Brain pericyte (primary cell): ENCODE measurements around the gene PRKCE.

Source experiments
- DNase-seq: peaks from one replicate; pipeline ENCODE4 v3.0.0-alpha.2; 2012; ENCODE audit warnings: low read depth, low spot score

PRKCE gene

GRCh38 chr2:45755585-45756335 lies 104.3 kb downstream of the PRKCE start:
- no peak for DNase-seq

DNA sequence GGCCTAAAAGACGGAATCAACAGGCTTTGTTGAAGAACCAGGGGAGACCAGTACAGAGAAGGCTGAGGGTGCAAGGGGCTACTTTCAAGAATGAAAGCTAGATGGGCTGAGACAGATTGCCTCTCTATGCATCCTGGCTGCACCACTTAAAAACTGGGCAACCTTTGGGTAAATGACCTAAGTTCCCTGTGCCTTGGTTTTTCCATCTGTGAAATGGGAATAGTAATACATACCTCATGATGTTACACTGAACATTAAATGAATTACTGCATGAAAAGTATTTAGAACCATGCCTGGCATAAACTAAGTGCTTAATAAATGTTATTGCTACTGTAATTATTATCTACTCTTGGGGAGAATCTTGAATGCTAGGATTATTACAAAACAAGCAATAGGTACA lies 106.5 kb downstream of the PRKCE start:
- no peak for DNase-seq

- DNase-seq: no peak
Observed at GRCh38 chr2:45759310-45759851, 107.9 kb downstream of the PRKCE start.

GRCh38 chr2:45761635-45762034 lies 110.2 kb downstream of the PRKCE start:
- no peak for DNase-seq

- DNase-seq: no peak
Observed at GRCh38 chr2:45763255-45763654, 111.8 kb downstream of the PRKCE start.

DNA sequence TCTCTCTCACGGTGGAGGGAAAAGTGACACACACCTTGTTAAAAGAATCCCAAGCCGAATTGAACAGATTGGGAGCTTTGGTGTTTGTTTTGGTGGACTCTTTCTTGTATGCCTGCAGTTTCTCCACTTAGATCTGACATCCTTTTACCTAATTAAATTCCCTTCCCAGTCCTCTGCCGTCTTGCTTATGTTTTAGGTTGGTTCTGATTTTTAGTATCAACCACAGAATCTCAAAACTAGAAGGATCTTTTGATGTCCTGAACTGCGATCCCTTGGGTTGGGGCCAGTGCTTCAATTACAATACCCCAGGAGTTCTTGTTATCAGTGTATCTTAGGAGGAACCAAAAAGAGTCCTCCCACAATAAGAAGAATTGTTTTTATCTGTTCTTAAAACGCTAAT lies 112.3 kb downstream of the PRKCE start:
- no peak for DNase-seq

- DNase-seq: no peak
Observed at GRCh38 chr2:45765007-45765727, 113.7 kb downstream of the PRKCE start.

DNA sequence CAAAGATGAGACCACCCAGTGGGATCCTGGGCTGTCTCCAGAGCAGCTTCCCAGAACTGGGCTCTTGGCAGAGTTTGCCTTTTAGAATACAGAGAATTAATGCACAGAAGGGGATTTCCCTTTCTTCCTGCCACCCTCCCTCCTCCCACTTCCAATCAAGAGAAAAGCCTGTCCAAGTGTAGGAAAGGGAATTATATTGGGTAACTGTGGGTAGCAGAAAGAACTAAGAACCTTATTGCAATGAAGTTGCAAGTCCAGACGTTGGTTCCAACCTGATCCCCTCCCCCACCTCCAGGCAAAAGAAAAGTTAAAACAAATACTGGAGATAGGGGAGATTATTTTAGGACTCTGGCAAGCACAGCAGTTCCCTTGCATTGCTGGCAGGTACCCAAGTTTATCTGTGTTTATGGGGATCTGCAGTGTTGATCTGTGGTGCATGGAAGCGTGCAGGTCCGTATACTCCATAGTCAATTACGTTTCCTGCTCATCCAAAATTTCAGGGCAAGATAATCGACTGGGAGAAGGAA lies 114.3 kb downstream of the PRKCE start:
- no peak for DNase-seq

DNA sequence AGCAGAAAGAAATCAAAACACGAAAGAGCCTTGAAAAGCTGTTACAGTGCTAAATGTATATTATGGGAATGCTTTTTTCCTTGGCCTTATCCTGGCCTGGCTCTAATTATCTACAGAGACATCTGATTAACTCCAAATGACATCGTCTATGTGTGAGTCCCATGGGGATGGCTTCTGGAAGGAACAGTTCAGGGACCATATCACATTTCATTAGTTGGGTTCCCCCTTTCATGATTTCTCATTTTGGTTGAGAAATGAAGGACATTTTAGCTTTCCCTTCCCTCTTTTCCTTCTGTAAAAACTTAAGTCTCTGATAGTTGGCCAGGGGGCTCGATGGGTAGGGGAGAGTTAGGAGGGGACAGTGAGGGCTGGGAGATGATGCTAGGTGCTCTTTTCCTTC lies 116.7 kb downstream of the PRKCE start:
- DNase-seq: no peak

DNA sequence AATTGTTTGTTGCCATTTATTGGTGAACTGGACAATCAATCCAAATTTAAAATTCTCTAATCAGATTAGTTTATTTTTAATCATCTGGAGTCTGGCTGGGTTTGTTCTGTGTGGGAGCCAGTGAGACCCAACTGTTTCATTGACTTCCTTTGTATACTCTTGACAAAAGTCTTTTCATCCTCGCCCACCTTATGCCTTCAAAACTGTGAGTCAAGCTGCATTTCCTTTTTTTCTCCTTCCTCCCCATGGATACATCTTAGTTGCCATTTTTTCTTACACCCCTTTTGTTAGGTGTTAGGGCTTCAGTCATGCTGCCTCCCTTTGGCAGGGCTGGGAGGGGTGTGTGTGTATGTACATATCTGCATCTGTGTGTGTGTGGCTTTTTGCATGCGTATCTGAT lies 117.6 kb downstream of the PRKCE start:
- DNase-seq: no peak

DNA sequence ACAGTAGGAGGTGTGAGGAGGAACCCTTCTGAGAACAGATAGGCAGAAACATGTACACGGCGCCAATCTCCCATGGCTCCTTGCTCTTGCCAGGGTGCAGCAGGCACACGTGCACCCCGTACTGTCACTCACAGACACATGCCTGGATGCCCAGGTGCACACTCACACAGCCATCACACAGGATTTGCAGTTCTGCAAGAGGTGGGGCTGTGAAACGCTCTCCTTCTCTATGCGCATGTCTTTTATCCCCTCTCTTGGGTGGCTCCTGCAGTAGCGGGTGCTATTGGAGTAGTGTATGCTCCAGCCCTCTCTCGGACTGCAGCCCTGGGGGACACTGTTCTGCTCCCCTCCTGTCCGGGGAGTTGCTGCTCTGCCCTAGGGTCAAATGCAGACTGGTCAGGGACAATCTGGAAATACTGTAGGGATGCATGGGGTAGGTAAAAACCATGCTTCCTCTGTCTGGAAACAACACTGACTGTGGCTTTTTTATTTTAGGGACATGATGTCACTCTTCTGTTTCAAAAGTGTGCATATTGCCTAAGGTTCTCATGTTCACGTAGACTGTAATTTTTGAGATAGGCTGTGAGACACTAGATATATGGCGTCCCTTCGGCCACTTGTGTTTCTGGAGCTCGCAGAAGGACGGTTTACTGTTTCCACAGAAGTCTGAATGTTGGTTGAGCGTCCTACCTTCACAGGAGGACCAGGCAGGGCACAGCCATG lies 118.5 kb downstream of the PRKCE start:
- no peak for DNase-seq

DNA sequence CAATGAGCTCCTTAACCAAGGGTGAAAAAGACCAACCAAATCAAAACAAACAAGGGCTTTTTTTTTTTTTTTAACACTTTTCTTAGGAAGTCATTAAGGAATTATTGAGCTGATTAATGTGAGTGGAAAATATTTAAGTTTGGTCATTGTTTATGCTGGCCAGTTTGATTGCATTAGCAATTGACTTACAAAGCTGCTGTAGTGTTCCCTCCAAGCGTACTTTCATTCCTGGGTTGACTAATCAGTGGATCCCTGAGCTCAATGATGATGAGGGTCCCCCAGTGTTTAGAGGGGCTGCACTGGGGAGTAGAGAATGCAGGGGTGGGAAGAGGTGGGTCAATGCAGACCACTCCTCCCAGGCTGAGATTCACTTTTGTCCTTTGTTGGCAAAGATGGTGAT lies 119.3 kb downstream of the PRKCE start:
- no peak for DNase-seq

DNA sequence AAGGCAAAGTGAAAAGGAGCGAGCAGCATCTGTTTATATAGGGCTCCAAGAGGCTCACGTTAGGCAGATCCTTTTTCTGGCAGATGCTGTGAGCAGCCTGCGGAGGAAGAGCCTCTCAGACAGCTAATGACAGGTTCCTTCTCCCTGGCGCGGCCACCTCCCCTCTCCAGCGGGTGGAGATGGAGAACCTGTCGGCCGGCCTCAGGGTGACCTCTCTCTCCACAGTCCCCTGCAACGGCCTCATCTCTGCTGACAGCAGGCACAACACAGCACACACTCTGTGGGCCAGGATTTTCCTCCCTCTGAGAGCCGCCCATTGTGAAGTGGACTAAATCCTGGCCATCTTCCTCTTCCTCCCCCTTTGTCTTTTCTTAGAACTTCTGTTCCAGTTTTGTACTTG lies 119.8 kb downstream of the PRKCE start:
- DNase-seq: no peak

DNA sequence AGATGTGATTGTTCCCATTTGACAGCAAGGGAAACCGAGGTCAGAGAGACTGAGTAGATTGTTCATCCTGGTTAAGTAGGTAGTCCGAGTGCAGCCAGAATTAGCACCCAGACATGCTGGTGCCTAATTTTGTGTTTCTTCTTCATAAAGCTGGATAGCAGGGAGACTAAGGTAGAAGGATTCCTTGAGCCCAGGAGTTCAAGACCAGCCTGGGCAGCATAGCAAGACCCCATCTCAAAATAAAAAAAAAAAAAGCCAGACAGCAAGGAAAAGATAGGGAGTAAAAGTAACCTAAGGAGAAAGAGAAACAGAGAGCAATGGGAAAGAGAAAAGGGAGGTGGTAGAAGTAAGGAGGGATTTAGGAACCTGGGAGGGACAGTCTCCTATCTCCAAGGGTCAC lies 120.6 kb downstream of the PRKCE start:
- DNase-seq: no peak

DNA sequence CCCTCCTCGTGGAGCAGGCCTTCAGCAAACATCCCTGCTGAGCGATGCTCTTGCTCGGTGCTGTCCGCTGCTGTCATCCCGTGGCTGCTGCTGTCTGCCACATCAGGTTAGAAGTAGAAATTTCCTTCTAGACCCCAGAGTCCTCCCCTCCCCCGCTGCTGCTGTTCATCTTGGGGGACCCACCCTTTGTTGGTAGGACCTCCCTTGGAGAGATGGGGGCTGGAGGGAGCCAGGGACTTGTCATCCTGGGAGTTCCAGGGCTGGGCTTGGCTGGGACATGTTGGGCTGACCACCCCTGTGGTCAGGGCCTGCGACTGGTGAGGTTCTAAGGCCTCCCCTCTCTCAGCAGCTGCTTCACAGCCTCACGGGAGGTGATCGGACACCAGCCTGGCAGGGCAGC lies 122.4 kb downstream of the PRKCE start:
- DNase-seq: no peak

GRCh38 chr2:45774688-45775244 lies 123.3 kb downstream of the PRKCE start:
- no peak for DNase-seq

DNA sequence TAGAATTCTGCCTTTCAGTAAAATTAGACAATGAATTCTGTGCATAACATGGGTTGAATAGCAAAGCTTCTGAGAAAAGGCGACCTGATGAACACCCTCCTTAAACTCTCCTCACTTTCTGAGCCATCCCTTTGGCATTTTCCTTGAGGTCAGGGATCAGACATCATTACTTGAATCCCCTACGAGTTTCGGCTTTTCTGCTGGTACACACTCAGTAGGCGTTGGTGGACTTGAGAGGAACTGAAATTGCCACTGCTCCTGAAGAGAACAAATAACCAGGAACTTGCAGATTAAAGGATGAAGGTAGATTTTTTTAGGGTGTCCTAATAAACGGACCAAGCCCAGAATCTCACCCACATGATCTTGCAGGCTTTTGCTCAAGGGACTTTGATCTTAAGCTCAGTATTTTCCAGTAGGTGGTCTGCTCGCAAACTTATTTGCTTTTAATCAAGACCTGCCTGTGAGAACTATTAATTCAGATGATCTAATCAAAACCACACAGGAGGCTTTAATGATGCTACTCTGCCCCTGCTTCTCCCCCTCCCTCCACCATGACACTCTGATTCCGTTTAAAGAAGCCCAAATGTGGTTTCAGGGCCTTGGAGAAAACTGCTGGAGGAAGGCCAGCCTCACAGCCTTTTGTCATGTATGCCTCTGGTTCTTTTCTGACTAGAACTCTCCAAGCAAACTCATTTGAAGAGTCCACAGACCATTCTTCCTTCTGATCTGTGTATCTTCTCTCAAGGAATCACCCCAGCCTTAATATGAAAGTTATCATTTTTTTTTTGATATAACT lies 124.9 kb downstream of the PRKCE start:
- no peak for DNase-seq

GRCh38 chr2:45777996-45778719 lies 126.7 kb downstream of the PRKCE start:
- no peak for DNase-seq

DNA sequence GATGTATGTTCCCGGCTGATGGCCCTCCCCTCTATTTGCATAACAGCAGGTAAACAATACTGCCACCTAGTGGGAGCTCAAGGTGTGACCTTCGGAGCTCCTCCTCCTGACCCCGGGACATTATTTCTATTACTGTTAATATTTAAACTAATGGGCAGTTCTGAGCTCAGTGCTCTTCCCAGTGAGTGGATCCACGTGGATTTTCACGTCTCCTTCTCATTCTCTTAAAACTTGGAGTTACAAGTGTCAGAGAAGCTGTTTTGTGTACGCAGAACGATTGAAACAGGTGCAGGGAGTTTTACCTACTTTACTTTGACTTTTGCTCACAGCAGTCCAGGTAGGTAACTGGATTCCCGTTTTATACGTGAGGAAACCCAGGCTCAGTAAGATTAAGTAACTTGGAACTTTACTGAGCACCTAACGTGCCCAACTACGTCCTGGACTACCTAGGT lies 127.3 kb downstream of the PRKCE start:
- DNase-seq: no peak
